Stimulated activated CD8-positive, alpha-beta memory T cell treated with anti-CD3 and anti-CD28 coated beads, Interleukin-4, amount 100 ng/mL, for 4 hours (primary cell): ENCODE measurements around the gene DUSP6.

Source experiments
- DNase-seq, 2 donors: peaks; one replicate each; pipeline ENCODE4 v3.0.0-alpha.2; 2020; ENCODE audit warnings: low read depth in 2 of 2, low spot score in 1 of 2

DUSP6 gene

GRCh38 chr12:89333564-89334252, 18.6 kb downstream of the DUSP6 start:
- DNase-seq: no peak

DNA sequence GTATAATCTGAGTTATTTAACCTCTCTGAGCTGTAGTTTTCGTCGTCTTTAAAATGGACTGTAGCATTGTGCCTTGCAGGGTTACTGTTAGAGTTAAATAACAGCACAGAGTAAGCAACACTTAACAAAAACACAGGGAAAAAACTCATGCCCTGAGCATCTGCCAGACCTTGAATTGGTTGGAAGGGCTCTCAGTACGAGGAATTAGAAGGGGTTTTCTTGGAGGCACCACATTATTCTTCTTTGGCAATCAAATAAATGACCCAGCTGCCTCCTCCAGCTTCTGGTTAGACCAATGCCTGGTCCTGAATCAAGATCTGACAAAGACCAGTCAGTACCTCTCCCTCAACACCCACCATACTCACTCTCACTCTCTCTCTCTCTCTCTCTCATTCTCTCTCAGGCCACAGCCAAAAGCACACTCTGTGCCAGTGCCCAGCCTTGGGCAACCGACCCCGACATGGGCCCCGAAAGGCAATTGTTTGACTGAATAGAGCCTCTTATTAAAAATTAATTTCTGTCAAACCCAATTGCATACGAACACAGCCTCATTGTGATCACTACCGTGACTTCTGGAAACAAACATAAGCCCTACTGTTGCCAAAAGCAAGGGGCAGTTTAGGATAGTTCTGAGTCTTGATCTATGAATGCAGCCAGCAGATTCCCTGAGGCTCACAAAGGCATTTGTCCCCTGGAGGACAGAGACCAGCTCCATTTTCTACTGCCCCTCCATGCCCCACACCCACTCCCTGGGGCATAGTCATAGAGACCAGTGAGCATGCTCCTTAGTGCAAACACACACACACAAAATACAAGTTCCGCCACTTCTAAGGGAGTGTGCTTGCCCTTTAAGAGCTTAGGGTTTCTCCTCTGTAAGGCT, 23.9 kb downstream of the DUSP6 start:
- no peak for DNase-seq

DNA sequence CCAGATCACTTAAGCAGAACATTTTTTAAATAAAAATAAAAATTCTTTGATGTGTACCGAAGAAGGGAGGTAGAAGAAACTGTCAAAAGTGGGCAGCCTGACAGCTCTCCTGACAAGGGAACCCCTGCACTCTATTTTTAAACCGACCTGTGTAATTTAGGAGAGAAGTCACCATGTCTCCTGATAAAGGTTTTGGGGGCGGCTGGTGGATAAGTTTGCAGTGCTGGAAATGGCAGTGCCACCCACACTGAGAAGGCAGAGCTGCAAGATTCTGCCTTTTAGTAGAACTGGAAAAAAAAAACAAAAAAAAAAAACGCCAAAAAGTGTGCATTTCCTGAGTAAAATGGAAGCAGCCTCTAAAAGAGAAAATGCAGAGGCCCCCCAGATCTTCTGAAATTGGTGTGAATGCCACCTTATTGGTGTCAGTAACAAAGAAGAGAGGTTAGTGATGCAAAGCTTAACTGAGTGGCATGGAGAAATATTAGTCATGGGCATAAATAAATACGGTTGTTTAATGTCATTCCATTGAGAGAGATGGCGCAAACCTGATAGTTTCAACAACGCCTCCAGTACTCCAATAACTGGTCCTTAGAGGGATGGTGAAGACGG, 24.7 kb downstream of the DUSP6 start:
- no peak for DNase-seq

GRCh38 chr12:89326239-89327040, 25.9 kb downstream of the DUSP6 start:
- no peak for DNase-seq

DNA sequence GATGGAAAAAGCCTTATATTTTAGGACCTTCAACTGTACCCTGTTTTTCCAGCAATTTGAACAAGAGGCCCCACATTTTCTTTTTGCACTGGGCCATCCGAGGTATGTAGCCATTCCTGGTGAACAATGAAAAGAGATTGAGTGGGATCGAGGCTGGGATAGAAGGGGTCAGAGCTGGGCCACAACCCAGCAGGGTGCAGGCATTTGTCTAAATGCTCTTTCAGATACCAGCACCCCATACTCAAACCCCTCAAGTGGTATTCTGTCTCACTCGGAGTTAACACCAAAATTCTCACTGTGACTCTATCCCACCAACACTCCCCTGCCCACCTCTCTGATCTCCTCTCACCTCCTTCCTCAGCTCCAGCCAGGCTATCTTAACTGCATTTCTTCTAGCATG, 26.8 kb downstream of the DUSP6 start:
- DNase-seq: no peak

GRCh38 chr12:89324437-89324836, 27.9 kb downstream of the DUSP6 start:
- DNase-seq: no peak

DNA sequence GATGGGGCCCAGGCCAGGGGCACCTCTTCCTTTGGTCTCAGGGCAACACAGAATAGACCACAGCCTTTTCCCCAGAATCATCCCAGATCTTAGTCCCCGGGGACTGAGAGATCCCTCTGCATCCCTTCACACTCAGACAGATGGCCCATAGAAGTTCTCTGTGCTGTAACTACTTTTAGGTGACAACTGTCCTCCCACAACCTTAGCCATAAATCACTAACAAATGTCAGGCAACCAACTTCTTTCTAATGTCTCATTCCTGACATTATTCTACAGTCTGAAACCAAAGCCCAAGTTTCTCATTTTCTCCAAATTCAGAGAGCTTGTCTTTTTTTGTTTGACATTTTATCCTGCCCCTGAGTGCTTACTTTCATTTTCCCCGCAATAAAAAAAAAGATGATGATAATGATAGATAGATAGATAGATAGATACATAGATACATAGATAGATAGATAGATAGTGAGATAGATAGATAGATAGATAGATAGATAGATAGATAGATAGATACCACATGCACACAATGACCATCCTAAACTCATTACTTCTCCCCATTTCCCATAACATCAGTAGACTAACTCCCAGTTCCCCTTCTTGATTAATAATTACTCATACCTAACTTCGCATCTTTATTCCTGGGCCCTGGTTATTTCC, 28.6 kb downstream of the DUSP6 start:
- no peak for DNase-seq

DNA sequence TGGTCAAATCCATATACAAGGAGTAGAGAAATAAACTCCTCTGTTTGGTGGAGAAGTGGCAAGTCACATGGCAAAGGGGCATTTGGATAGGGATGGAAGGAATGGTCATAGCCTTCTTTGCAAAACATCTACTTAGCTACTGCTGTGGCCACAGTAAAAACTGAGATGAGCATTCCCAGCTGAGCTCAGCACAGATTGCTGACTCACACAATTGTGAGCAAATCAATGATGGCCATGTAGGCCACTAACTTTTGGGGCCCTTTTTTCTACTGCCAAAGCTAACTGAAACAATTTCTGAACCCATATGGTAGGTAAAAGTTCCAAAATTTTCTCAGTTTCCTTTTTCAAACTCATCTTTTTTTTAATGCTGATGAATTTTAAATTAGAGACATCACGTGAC, 31.6 kb downstream of the DUSP6 start:
- no peak for DNase-seq

DNA sequence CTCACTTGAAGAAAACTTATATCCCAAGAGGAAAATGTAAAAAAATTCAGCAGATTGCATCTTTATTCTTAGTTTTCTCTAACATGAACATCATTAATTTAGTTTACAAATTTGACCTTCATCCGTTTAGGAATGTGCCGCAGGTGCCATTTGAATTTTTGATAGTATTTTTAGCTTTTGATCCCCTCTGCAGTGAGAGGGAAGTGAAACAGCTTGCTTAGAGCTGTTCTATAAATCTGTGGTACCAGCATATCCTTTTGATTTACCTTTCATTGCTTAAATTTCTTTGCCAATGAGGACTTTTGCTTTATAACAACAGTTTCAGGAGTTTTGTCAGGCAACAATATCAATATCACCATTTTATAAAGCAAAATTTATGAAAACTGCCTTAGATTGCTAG, 32.7 kb downstream of the DUSP6 start:
- DNase-seq: no peak

- DNase-seq: no peak
Measured at GRCh38 chr12:89319122-89319521, 33.2 kb downstream of the DUSP6 start.

- no peak for DNase-seq
Measured at GRCh38 chr12:89316705-89317139, 35.6 kb downstream of the DUSP6 start.

DNA sequence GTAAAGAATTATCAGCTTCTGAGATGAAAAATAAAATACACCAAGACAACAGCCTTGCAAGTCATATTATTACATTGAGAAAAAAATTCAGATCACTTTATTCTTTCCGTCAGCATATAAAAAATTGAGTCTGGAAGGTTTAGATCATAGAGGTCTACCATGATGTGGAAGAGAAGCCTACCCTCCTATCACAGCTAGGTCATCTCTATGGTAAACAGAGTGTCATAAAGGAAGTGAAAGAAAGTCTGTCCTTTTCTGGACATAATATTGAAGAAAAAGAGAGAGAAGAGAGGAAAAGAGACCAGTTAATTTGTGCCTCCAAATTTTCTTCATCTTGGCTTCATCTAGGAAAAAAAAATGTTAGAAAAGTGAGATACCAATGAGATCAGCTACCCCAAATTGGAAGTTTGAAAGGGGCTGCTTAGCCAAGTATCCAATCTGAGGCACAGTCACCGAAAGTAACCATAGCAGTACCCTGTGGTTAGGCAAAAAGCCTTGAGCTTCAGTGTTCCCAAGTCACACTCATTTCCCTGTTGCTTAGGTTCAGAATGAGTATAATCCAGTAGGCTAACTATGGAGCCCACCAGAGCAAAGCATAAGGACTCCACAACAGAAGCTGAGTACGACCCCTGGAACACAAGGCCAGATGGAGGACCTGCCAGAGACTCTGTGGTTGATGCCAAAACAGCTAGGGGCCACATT, 38.1 kb downstream of the DUSP6 start:
- DNase-seq: no peak

GRCh38 chr12:89311703-89312293, 40.5 kb downstream of the DUSP6 start:
- DNase-seq: no peak

GRCh38 chr12:89309815-89310214, 42.5 kb downstream of the DUSP6 start:
- DNase-seq: no peak

DNA sequence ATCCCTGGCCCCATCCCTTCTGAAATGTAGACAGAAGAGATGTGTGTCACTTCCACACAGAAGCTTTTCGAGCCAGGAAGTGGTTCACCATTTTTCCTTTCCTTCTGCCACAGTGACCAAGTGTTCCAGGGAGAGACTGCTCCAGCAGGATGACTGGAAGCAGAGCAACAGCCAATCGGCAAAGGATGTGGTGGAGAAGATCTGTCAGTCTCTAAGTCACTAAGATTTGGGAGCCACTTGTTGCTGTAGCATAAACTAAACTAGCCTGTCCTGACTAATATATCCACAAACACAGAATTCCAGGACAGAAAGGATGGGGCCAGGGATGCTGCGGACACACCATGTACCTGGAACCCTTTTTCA, 42.9 kb downstream of the DUSP6 start:
- no peak for DNase-seq

- no peak for DNase-seq
Measured at GRCh38 chr12:89307474-89308253, 44.6 kb downstream of the DUSP6 start.

DNA sequence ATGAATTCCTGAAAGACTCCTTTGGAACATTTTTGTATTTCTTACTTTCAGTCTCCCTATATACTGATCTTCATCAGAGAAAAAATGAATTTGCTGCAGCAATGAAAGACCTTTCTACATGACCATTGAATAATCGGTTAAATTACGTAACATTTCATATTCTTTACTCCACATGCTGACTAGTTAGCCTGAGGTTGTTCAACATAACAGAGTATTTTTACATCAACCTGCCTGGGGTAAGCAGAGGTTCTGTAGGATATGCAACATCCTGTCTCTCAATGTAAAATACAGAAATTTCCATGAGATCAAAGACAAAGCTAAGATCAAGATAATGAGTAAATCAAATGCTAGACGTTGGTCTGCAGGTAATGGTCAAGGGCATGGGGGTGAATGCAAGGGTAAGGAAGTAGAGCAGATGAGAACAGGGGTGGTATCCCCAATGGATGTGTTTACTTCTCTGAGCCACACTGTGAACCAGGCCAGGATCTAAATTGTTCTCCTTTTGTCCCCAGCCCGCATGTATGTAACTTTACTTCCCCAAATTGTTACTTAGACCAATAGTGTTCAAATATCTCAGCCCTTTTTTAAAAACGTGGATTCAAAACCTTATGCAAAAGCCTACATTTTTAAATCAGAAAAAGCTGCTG, 45.4 kb downstream of the DUSP6 start:
- DNase-seq: no peak

DNA sequence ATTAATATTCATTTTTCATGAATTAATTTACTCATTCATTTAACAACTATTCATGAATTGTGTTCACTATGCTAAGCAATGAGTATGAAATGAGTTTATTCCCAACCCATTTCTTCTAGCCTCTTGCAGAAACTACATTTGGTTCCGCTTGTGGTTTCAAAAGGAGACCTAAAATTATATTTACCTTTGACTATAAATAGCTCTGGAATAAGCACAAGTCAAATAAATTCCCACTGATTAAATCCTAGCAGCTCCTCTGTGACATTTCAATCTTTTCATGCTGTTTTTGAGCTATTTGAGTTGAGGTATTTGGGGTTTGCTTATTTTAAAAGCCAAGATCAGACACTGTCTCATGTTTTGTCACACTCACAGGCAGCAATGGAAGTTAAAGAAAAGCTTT, 46.9 kb downstream of the DUSP6 start:
- DNase-seq: no peak

DNA sequence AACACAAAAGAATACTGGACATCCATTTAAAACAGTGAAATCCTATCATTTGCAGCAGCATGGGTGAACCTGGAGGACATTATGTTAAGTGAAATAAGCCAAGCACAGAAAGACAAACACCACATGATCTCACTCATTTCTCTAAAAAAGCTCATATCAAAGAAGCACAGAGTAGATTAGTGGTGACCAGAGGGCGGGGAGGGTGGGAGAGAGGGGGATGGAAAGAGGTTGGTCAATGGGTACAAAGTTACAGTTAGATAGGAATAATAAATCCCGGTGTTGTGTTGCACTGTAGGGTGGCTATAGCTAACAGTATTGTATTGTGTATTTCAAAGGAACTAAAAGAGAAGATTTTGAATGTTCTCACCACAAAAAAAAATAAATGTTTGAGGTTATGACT, 52.4 kb downstream of the DUSP6 start:
- no peak for DNase-seq
